Measurements from ENCODE around the gene NDFIP1.

NDFIP1 gene

GRCh38 chr5:142159354-142159753, 50.8 kb downstream of the NDFIP1 start:
- Histone ChIP-seq H3K27me3 (ENCODE audit: insufficient read depth, low read length) (no peaks in the 10 kb centered on the region), H3K9ac (ENCODE audit: low read depth, low read length) (no peak overlapping the region), H3K36me3 (ENCODE audit: insufficient read depth, low read length) (no peaks in the 10 kb centered on the region), H3K4me1 (ENCODE audit: insufficient read depth, low read length) (peaks cover 33% of the 10 kb centered on the region), H3K9me3 (ENCODE audit: insufficient read depth, low read depth, low read length) (no peaks in the 10 kb centered on the region), H3K4me3 (ENCODE audit: low read length) (no peak overlapping the region), H3K27ac (ENCODE audit: low read depth, low read length) (no peak overlapping the region)

- Histone ChIP-seq H3K36me3 (ENCODE audit: insufficient read depth, low read length) (no peaks in the 10 kb centered on the region), H3K9me3 (ENCODE audit: insufficient read depth, low read depth, low read length) (no peaks in the 10 kb centered on the region), H3K27ac (ENCODE audit: low read depth, low read length) (no peak overlapping the region), H3K4me1 (ENCODE audit: insufficient read depth, low read length) (peaks cover 5% of the 10 kb centered on the region; the same call in 1 of the 2 replicates), H3K27me3 (ENCODE audit: insufficient read depth, low read length) (no peaks in the 10 kb centered on the region), H3K4me3 (ENCODE audit: low read length) (no peak overlapping the region), H3K9ac (ENCODE audit: low read depth, low read length) (no peak overlapping the region)
- 81% methylated on average over 5 of the region's 5 CpGs for WGBS
Measured at GRCh38 chr5:142164315-142164714, 55.7 kb downstream of the NDFIP1 start.

- Histone ChIP-seq H3K27me3 (ENCODE audit: insufficient read depth, low read length) (no peaks in the 10 kb centered on the region), H3K4me1 (ENCODE audit: insufficient read depth, low read length) (peaks cover 13% of the 10 kb centered on the region), H3K4me3 (ENCODE audit: low read length) (no peak overlapping the region), H3K36me3 (ENCODE audit: insufficient read depth, low read length) (no peaks in the 10 kb centered on the region), H3K9me3 (ENCODE audit: insufficient read depth, low read depth, low read length) (no peaks in the 10 kb centered on the region), H3K9ac (ENCODE audit: low read depth, low read length) (no peak overlapping the region), H3K27ac (ENCODE audit: low read depth, low read length) (no peak overlapping the region)
- WGBS: 96% methylated on average over 4 of the region's 4 CpGs
Measured at GRCh38 chr5:142166754-142167153, 58.2 kb downstream of the NDFIP1 start.

- WGBS: 92% methylated on average over 5 of the region's 6 CpGs
- no peak overlapping the region for H3K27ac ChIP-seq (ENCODE audit: low read depth, low read length)
- H3K4me1 ChIP-seq (ENCODE audit: insufficient read depth, low read length): peaks cover 13% of the 10 kb centered on the region
- H3K9me3 ChIP-seq (ENCODE audit: insufficient read depth, low read depth, low read length): no peaks in the 10 kb centered on the region
- no peaks in the 10 kb centered on the region for H3K36me3 ChIP-seq (ENCODE audit: insufficient read depth, low read length)
- no peak overlapping the region for H3K9ac ChIP-seq (ENCODE audit: low read depth, low read length)
- no peak overlapping the region for H3K4me3 ChIP-seq (ENCODE audit: low read length)
- H3K27me3 ChIP-seq (ENCODE audit: insufficient read depth, low read length): no peaks in the 10 kb centered on the region
Measured at GRCh38 chr5:142167458-142167857, 58.9 kb downstream of the NDFIP1 start.

GRCh38 chr5:142168365-142168764, 59.8 kb downstream of the NDFIP1 start:
- Histone ChIP-seq H3K27me3 (ENCODE audit: insufficient read depth, low read length) (no peaks in the 10 kb centered on the region), H3K36me3 (ENCODE audit: insufficient read depth, low read length) (no peaks in the 10 kb centered on the region), H3K27ac (ENCODE audit: low read depth, low read length) (no peak overlapping the region), H3K4me1 (ENCODE audit: insufficient read depth, low read length) (peaks cover 13% of the 10 kb centered on the region), H3K4me3 (ENCODE audit: low read length) (no peak overlapping the region), H3K9me3 (ENCODE audit: insufficient read depth, low read depth, low read length) (no peaks in the 10 kb centered on the region), H3K9ac (ENCODE audit: low read depth, low read length) (no peak overlapping the region)
- WGBS: 92% methylated on average over 3 of the region's 3 CpGs

- WGBS: 86% methylated on average over 5 of the region's 6 CpGs
- H3K9ac ChIP-seq (ENCODE audit: low read depth, low read length): no peak overlapping the region
- peaks cover 16% of the 10 kb centered on the region for H3K4me1 ChIP-seq (ENCODE audit: insufficient read depth, low read length)
Measured at GRCh38 chr5:142170254-142170953, 61.8 kb downstream of the NDFIP1 start.

GRCh38 chr5:142171270-142171669, 62.7 kb downstream of the NDFIP1 start:
- Histone ChIP-seq H3K9ac (ENCODE audit: low read depth, low read length) (no peak overlapping the region), H3K4me1 (ENCODE audit: insufficient read depth, low read length) (peaks cover 16% of the 10 kb centered on the region), H3K9me3 (ENCODE audit: insufficient read depth, low read depth, low read length) (no peaks in the 10 kb centered on the region), H3K27me3 (ENCODE audit: insufficient read depth, low read length) (no peaks in the 10 kb centered on the region), H3K36me3 (ENCODE audit: insufficient read depth, low read length) (no peaks in the 10 kb centered on the region), H3K27ac (ENCODE audit: low read depth, low read length) (no peak overlapping the region), H3K4me3 (ENCODE audit: low read length) (no peak overlapping the region)
- WGBS: 98% methylated on average over 4 of the region's 4 CpGs

More at GRCh38 chr5:142170254-142170953, 61.8 kb downstream of the NDFIP1 start:
- no peak overlapping the region for H3K27ac ChIP-seq (ENCODE audit: low read depth, low read length)
- H3K4me3 ChIP-seq (ENCODE audit: low read length): no peak overlapping the region
- no peaks in the 10 kb centered on the region for H3K27me3 ChIP-seq (ENCODE audit: insufficient read depth, low read length)
- no peaks in the 10 kb centered on the region for H3K36me3 ChIP-seq (ENCODE audit: insufficient read depth, low read length)
- no peaks in the 10 kb centered on the region for H3K9me3 ChIP-seq (ENCODE audit: insufficient read depth, low read depth, low read length)

- H3K9me3 ChIP-seq (ENCODE audit: insufficient read depth, low read depth, low read length): no peaks in the 10 kb centered on the region
- peaks cover 7% of the 10 kb centered on the region for H3K4me1 ChIP-seq (ENCODE audit: insufficient read depth, low read length)
- no peak overlapping the region for H3K9ac ChIP-seq (ENCODE audit: low read depth, low read length)
- no peak overlapping the region for H3K27ac ChIP-seq (ENCODE audit: low read depth, low read length)
- H3K36me3 ChIP-seq (ENCODE audit: insufficient read depth, low read length): no peaks in the 10 kb centered on the region
- 42% methylated on average over 3 of the region's 3 CpGs for WGBS
- no peak overlapping the region for H3K4me3 ChIP-seq (ENCODE audit: low read length)
- no peaks in the 10 kb centered on the region for H3K27me3 ChIP-seq (ENCODE audit: insufficient read depth, low read length)
Measured at GRCh38 chr5:142175039-142175438, 66.5 kb downstream of the NDFIP1 start.

- Histone ChIP-seq H3K4me3 (ENCODE audit: low read length) (no peak overlapping the region), H3K27ac (ENCODE audit: low read depth, low read length) (no peak overlapping the region), H3K9me3 (ENCODE audit: insufficient read depth, low read depth, low read length) (no peaks in the 10 kb centered on the region), H3K36me3 (ENCODE audit: insufficient read depth, low read length) (no peaks in the 10 kb centered on the region), H3K9ac (ENCODE audit: low read depth, low read length) (no peak overlapping the region), H3K27me3 (ENCODE audit: insufficient read depth, low read length) (no peaks in the 10 kb centered on the region), H3K4me1 (ENCODE audit: insufficient read depth, low read length) (peaks cover 3% of the 10 kb centered on the region; the same call in 1 of the 2 replicates)
- WGBS: 84% methylated on average over 8 of the region's 8 CpGs
Measured at GRCh38 chr5:142175461-142176142, 67.0 kb downstream of the NDFIP1 start.

GRCh38 chr5:142176255-142176654, 67.7 kb downstream of the NDFIP1 start:
- H3K4me3 ChIP-seq (ENCODE audit: low read length): no peak overlapping the region
- no peaks in the 10 kb centered on the region for H3K27me3 ChIP-seq (ENCODE audit: insufficient read depth, low read length)
- H3K27ac ChIP-seq (ENCODE audit: low read depth, low read length): no peak overlapping the region
- H3K9ac ChIP-seq (ENCODE audit: low read depth, low read length): no peak overlapping the region
- peaks cover 3% of the 10 kb centered on the region; the same call in 1 of the 2 replicates for H3K4me1 ChIP-seq (ENCODE audit: insufficient read depth, low read length)
- no peaks in the 10 kb centered on the region for H3K36me3 ChIP-seq (ENCODE audit: insufficient read depth, low read length)
- H3K9me3 ChIP-seq (ENCODE audit: insufficient read depth, low read depth, low read length): no peaks in the 10 kb centered on the region
- WGBS: 74% methylated on average over 2 of the region's 2 CpGs

- Histone ChIP-seq H3K36me3 (ENCODE audit: insufficient read depth, low read length) (no peaks in the 10 kb centered on the region), H3K4me1 (ENCODE audit: insufficient read depth, low read length) (peaks cover 3% of the 10 kb centered on the region; the same call in 1 of the 2 replicates), H3K27ac (ENCODE audit: low read depth, low read length) (no peak overlapping the region), H3K4me3 (ENCODE audit: low read length) (no peak overlapping the region), H3K27me3 (ENCODE audit: insufficient read depth, low read length) (no peaks in the 10 kb centered on the region), H3K9me3 (ENCODE audit: insufficient read depth, low read depth, low read length) (no peaks in the 10 kb centered on the region), H3K9ac (ENCODE audit: low read depth, low read length) (no peak overlapping the region)
- WGBS: 95% methylated on average over 7 of the region's 7 CpGs
Measured at GRCh38 chr5:142178651-142179050, 70.1 kb downstream of the NDFIP1 start.

Data from HUES64 (cell line).